HG03520 (cell line): Measurements from ENCODE around the gene PRKN.

ENCODE experiments used
- ATAC-seq: cut with Tn5 transposase; IDR thresholded peaks from one replicate; pipeline ENCODE4 v1.9.1; 2021; ENCODE audit warnings: mild to moderate bottlenecking, moderate library complexity; ENCODE audit not compliant: unreplicated experiment

PRKN gene

GRCh38 chr6:161486361-161487216 lies 1241.0 kb downstream of the PRKN start:
- no peak for ATAC-seq

- no peak for ATAC-seq
Measured at GRCh38 chr6:161482517-161482858, 1245.1 kb downstream of the PRKN start.

- ATAC-seq, result no peak
Measured at GRCh38 chr6:161481786-161482516, 1245.6 kb downstream of the PRKN start.

- ATAC-seq, result no peak
Measured at GRCh38 chr6:161480421-161481155, 1247.0 kb downstream of the PRKN start.

- ATAC-seq, result no peak
Measured at GRCh38 chr6:161479376-161479775, 1248.2 kb downstream of the PRKN start.

DNA sequence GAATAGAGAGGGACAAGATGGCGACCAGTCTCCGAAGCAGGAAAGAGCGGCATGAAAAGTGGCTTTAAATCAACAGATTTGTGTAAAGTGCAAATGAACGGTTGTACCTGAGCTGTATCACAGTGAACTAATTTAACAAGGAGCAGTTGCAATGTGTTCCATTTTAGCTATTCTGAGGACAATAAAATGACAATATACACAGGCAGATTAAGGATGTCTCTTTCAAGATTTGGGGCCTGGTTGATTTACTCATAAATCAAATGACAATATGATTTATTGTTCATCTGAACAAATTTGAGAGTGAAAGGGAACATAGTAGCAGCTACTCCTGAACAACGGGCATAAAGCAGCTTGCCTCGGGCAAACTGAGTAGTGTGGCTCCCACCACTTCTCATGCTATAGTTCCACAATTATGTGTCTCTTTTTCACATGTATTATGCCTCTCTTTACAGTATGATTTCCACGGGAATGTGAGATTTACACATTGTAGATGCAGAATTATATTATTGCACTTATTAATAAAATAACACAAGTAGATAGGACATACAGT lies 1249.6 kb downstream of the PRKN start:
- ATAC-seq, result no peak

GRCh38 chr6:161476711-161477110 lies 1250.9 kb downstream of the PRKN start:
- no peak for ATAC-seq

DNA sequence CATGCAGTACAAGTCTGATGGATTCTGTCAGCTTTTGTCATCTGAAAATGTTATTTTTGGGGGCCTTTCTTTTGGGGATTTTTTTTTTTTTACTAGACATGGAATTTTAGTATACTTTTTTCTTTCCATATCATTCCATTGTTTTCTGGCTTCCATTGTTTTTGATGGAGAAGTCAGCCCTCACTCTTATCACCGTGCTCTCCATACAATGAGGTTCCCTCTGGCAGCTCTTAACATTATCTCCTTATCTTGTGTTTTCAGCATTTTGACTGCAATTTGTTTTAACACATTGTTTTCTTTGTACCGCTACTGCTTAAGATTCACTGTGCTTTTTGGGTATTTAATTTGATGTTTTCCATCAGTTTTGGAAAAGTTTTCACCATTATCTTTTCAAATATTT lies 1262.2 kb downstream of the PRKN start:
- ATAC-seq, result no peak

DNA sequence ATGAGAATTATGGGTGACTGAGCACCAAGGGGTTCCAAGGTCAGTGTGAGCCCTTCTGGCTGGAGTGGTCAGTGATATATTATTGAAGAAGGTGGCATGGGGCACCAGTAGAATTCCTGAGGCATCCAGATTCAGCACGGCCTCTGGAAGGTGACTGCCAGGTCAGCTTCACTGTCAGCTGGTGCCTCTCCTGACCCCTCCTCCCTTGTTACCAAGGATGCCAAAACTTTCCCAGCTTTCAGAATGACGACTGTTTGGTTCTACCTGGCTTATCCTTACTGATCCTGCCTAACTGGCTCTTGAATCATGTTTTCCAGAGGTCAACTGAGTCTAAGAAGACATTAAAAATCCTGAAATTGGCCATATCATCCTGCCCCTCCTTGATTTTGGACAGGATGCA lies 1264.5 kb downstream of the PRKN start:
- no peak for ATAC-seq

DNA sequence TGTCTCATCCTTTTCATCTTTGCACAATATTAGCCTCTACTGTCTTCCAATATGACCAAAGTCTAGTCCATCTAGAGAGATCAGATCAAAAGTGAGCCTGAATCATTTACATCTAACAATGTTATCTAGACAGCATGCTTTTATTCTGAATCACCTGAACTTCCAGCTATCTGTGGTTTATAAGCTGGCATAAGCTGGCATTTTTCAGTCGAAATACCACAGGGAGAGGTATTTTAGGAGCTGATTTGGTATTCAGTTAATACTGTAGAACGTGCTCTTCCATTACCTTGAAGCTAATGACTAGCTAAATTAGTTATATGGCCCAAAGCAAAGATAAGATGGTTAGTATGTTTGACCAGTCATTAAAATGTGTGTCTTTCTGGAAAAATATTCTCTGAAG lies 1265.4 kb downstream of the PRKN start:
- ATAC-seq, result no peak

GRCh38 chr6:161459008-161459615 lies 1268.5 kb downstream of the PRKN start:
- no peak for ATAC-seq

DNA sequence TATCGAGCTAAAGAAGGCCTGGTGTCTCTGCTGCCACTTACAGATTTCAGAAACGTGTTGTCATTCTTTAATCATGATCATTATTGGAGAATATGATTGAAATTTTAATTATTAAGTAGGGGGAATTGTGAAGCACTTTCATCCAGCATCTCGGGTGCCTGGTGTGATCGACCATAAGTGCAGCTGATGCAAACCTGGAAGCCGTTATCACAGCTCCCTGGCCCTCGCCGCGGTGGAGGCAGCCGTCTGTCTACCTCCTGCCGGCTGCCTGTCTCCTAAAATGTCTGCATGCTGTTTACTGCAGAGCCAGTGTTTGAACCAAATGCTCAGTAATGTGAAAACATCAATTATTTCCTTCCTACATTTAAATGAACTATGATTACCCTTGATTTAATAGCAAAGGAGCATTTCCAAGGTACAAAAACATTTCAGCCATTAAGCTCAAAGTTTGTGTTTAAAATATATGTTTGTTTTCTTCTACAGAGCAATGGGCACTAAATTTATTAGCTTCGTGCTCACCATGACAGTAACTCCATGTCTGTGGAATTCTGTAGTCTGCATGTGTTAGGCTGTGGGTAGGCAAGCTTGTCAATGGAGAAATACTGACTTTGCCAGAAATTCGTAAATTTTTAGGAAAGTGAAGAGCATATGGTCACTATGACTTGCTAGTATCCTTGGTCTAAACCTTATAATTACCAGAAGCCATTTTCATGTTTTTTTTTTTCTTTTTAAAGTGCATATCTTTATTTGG lies 1269.2 kb downstream of the PRKN start:
- ATAC-seq, result no peak

GRCh38 chr6:161455848-161456247 lies 1271.7 kb downstream of the PRKN start:
- no peak for ATAC-seq

DNA sequence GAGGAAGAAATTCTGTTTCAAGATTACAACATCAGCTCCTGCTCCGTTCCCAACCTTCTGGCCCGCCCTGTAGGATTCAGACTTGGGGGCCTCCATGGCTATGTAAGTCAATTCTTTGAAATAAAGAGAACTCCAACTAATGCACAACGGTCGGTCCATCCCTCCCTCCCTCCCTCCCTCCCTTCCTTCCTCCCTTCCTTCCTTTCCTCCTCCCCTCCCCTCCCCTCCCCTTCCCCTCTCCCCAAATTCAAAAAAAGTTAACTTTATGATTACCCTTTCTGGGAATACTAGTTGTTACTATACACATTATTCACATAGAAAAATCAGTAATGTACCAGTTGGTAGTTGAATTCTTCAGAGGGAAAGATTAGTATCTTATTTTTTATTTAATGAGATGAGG lies 1274.0 kb downstream of the PRKN start:
- ATAC-seq, result no peak

- ATAC-seq, result no peak
Measured at GRCh38 chr6:161452241-161452640, 1275.3 kb downstream of the PRKN start.

GRCh38 chr6:161449521-161449920 lies 1278.0 kb downstream of the PRKN start:
- ATAC-seq, result no peak

- ATAC-seq, result no peak
Measured at GRCh38 chr6:161446949-161447348, 1280.6 kb downstream of the PRKN start.

- no peak for ATAC-seq
Measured at GRCh38 chr6:161446296-161446925, 1281.2 kb downstream of the PRKN start.

DNA sequence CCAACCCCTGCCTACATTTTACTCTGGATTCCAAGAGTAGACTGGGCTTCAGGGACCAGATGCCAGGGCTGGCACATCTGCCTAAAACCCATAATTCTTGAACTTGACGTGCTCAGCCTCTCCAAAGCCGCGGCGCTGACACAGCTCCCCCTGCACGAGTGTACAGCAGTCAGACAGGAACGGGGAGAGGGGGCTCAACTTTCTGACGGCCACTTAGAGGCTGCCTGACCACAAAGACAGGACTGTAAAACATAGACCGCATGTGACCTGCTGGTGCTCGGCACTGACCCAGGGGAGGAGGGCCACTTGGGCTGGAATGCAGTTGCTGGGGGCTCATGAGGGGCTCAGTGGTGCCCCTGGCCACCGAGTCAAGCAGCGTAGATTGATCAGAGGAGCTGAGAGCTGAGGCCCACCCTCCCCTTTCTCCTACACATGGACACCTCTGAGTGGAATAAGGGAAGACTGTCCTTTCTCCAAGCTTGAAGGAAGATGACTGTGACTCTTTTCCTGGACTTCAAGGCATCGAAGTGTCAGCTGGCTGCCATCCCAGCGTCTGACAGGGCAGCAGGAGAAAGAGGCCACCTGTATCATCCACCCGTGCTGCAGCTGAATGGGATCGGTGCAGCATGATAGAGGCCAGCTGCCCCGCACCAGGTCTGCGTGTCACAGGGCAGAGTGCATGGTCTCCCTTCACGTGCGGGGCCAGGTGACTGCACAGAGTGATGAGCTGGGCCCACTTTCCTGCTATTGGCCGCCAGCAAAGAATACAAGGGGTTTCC lies 1282.4 kb downstream of the PRKN start:
- ATAC-seq, result no peak
